H1 (cell line): ENCODE results near the gene HSCB. TPM values are rescaled to one million over a fixed set of nuclear protein-coding genes. Genes with fewer than 3 reads are reported as not detected.

Source experiments
- CTCF ChIA-PET: fragments of 300-600 bp; sonication (Branson Sonifier 250); formaldehyde crosslinking; loops from one replicate; lab custom pipeline; 2021; ENCODE audit not compliant: partially characterized antibody; lab: Charles Lee
- POLR2A ChIA-PET: fragments of 300-600 bp; sonication (Branson Sonifier 250); formaldehyde crosslinking; loops from one replicate; lab custom pipeline; 2021; ENCODE audit warnings: inconsistent platforms; ENCODE audit not compliant: partially characterized antibody; lab: Charles Lee
- DNase-seq, 2 experiments: peaks; one replicate each; pipeline versions ENCODE4 v3.0.0 to v3.0.0-alpha.2; 2010 to 2022; ENCODE audit warnings: low spot score in 2 of 2, low read depth in 1 of 2, mixed read lengths in 1 of 2
- FAIRE-seq: peaks from 2 replicates; lab custom pipeline; 2011; peaks lifted over from hg19 to GRCh38; lab: Jason Lieb, UNC
- H2AFZ ChIP-seq: 2 replicates; pipeline ENCODE4 v1.8.1; 2012; ENCODE audit warnings: low read length, inconsistent platforms
- H2AK5ac ChIP-seq: 2 replicates; pipeline ENCODE4 v1.6.1; 2013; ENCODE audit warnings: low read depth, low read length
- H2BK120ac ChIP-seq: replicated peaks from 2 replicates; pipeline ENCODE3; 2013; ENCODE audit warnings: low read depth, low read length, inconsistent platforms
- H2BK12ac ChIP-seq: 2 replicates; pipeline ENCODE4 v1.6.1; 2013; ENCODE audit warnings: low read depth, low read length
- H2BK15ac ChIP-seq: 2 replicates; pipeline ENCODE4 v1.6.1; 2013; ENCODE audit warnings: low read length
- H2BK20ac ChIP-seq: 2 replicates; pipeline ENCODE4 v1.6.1; 2013; ENCODE audit warnings: low read length
- H2BK5ac ChIP-seq: 2 replicates; pipeline ENCODE4 v1.6.1; 2013; ENCODE audit warnings: low read depth, low read length
- H3K14ac ChIP-seq: 2 replicates; pipeline ENCODE4 v1.6.1; 2013; ENCODE audit warnings: inconsistent platforms; ENCODE audit not compliant: insufficient read length
- H3K18ac ChIP-seq: 2 replicates; pipeline ENCODE4 v1.6.1; 2013; ENCODE audit warnings: low read length; ENCODE audit errors: extremely low read depth
- H3K23ac ChIP-seq: 2 replicates; pipeline ENCODE4 v1.6.1; 2013; ENCODE audit warnings: inconsistent platforms; ENCODE audit not compliant: insufficient read length
- H3K23me2 ChIP-seq: 2 replicates; pipeline ENCODE4 v1.6.1; 2013; ENCODE audit warnings: low read depth, low read length
- H3K27ac ChIP-seq: 2 replicates; pipeline ENCODE4 v1.6.1; 2011; ENCODE audit warnings: low read depth, low read length, inconsistent platforms
- H3K27me3 ChIP-seq, 4 experiments: replicated peaks in 1 of 4; 1 replicate in 1 of 4; 2 replicates in 3 of 4; pipeline versions ENCODE4 v1.6.1 to v1.8.1; 2011 to 2013; ENCODE audit warnings: low read length in 3 of 4, mild to moderate bottlenecking in 3 of 4, inconsistent platforms in 2 of 4, mixed read lengths in 2 of 4, moderate library complexity in 1 of 4; ENCODE audit not compliant: control insufficient read depth in 3 of 4, insufficient read depth in 3 of 4; ENCODE audit errors: extremely low read depth in 1 of 4
- H3K36me3 ChIP-seq, 4 experiments: 2 replicates each; pipeline versions ENCODE4 v1.6.1 to v1.8.1; 2011 to 2013; ENCODE audit warnings: mild to moderate bottlenecking in 4 of 4, low read length in 3 of 4, moderate library complexity in 2 of 4, control low read depth in 1 of 4, inconsistent platforms in 1 of 4; ENCODE audit not compliant: insufficient read depth in 4 of 4, control insufficient read depth in 2 of 4
- H3K4ac ChIP-seq: replicated peaks from 2 replicates; pipeline ENCODE3; 2013; ENCODE audit warnings: low read length, low read depth, mixed read lengths, inconsistent platforms; ENCODE audit not compliant: insufficient read length
- H3K4me1 ChIP-seq, 4 experiments: replicated peaks in 1 of 4; 1 replicate in 1 of 4; 2 replicates in 3 of 4; pipeline versions ENCODE4 v1.6.1 to v1.8.1; 2011 to 2013; ENCODE audit warnings: low read length in 3 of 4, inconsistent platforms in 2 of 4, mixed read lengths in 1 of 4; ENCODE audit not compliant: insufficient read depth in 4 of 4, control insufficient read depth in 3 of 4
- H3K4me2 ChIP-seq, 2 experiments: 2 replicates each; pipeline versions ENCODE4 v1.6.1 to v1.8.1; 2011 to 2013; ENCODE audit warnings: low read depth in 2 of 2, low read length in 2 of 2, control low read depth in 1 of 2, inconsistent platforms in 1 of 2, mild to moderate bottlenecking in 1 of 2; ENCODE audit not compliant: insufficient read depth in 1 of 2
- H3K4me3 ChIP-seq, 4 experiments: fragments of 200-600, 300-600 bp in 1 of 4; sonication (generic), shearing (Covaris generic), sonication (Bioruptor Twin) in 1 of 4; 2 replicates each; pipeline versions ENCODE4 v1.5.1 to v1.8.1; 2011 to 2016; ENCODE audit warnings: low read length in 4 of 4, low read depth in 3 of 4, control low read depth in 2 of 4, inconsistent platforms in 2 of 4, mild to moderate bottlenecking in 2 of 4, mixed read lengths in 1 of 4, moderate library complexity in 1 of 4; ENCODE audit not compliant: insufficient read depth in 2 of 4; ENCODE audit errors: extremely low read depth in 1 of 4
- H3K56ac ChIP-seq: replicated peaks from 2 replicates; pipeline ENCODE3; 2013; ENCODE audit warnings: low read depth, mild to moderate bottlenecking, mixed read lengths, low read length, inconsistent platforms; ENCODE audit not compliant: insufficient read length
- H3K79me1 ChIP-seq: 2 replicates; pipeline ENCODE4 v1.6.1; 2013; ENCODE audit warnings: low read depth, low read length, control low read depth
- H3K79me2 ChIP-seq, 2 experiments: 2 replicates each; pipeline versions ENCODE4 v1.6.1 to v1.8.1; 2012 to 2013; ENCODE audit warnings: low read length in 2 of 2, mild to moderate bottlenecking in 2 of 2, inconsistent platforms in 1 of 2; ENCODE audit not compliant: insufficient read depth in 2 of 2, control insufficient read depth in 1 of 2
- H3K9ac ChIP-seq, 4 experiments: replicated peaks in 1 of 4; 1 replicate in 1 of 4; 2 replicates in 3 of 4; pipeline versions ENCODE4 v1.6.1 to v1.8.1; 2011 to 2013; ENCODE audit warnings: low read depth in 3 of 4, low read length in 3 of 4, control low read depth in 2 of 4, mild to moderate bottlenecking in 2 of 4, moderate library complexity in 2 of 4, inconsistent platforms in 1 of 4; ENCODE audit errors: extremely low read depth in 1 of 4
- H3K9me3 ChIP-seq, 2 experiments: 2 replicates each; pipeline versions ENCODE4 v1.6.1 to v1.8.1; 2012 to 2013; ENCODE audit warnings: mild to moderate bottlenecking in 2 of 2, moderate library complexity in 2 of 2, control low read depth in 1 of 2, inconsistent platforms in 1 of 2, low read depth in 1 of 2, low read length in 1 of 2, mixed read lengths in 1 of 2; ENCODE audit not compliant: insufficient read depth in 2 of 2
- H4K20me1 ChIP-seq, 2 experiments: replicated peaks in 1 of 2; 2 replicates each; pipeline versions ENCODE3 to v1.8.1; 2011 to 2013; ENCODE audit warnings: inconsistent platforms in 2 of 2, low read length in 2 of 2, mild to moderate bottlenecking in 1 of 2; ENCODE audit not compliant: insufficient read depth in 2 of 2, control insufficient read depth in 1 of 2
- H4K5ac ChIP-seq: 2 replicates; pipeline ENCODE4 v1.6.1; 2013; ENCODE audit warnings: low read length, low read depth, mixed read lengths, inconsistent platforms; ENCODE audit not compliant: insufficient read length
- H4K8ac ChIP-seq: 2 replicates; pipeline ENCODE4 v1.8.0; 2013; ENCODE audit warnings: mild to moderate bottlenecking, moderate library complexity, low read length, inconsistent platforms; ENCODE audit not compliant: insufficient read depth; ENCODE audit errors: extremely low read depth
- H4K91ac ChIP-seq: replicated peaks from 2 replicates; pipeline ENCODE3; 2013; ENCODE audit warnings: low read length, mixed read lengths, inconsistent platforms; ENCODE audit not compliant: insufficient read length
- EP300 ChIP-seq, 2 experiments: IDR thresholded peaks; 1 replicate in 1 of 2; 2 replicates in 1 of 2; pipeline ENCODE4 v1.6.1; 2011 to 2012; ENCODE audit warnings: low read depth in 2 of 2, low read length in 2 of 2, mild to moderate bottlenecking in 2 of 2, borderline replicate concordance in 1 of 2, inconsistent platforms in 1 of 2, moderate library complexity in 1 of 2
- FOSL1 ChIP-seq: IDR thresholded peaks from 2 replicates; pipeline ENCODE4 v1.6.1; 2011; ENCODE audit warnings: mild to moderate bottlenecking, low read depth, low read length, moderate library complexity; ENCODE audit not compliant: insufficient read depth
- GTF2F1 ChIP-seq: IDR thresholded peaks from 2 replicates; pipeline ENCODE4 v1.6.1; 2012; ENCODE audit warnings: low read depth, low read length, improper control_type of control experiment, borderline replicate concordance
- KDM1A ChIP-seq: fragments of 200-600, 300-600 bp; sonication (generic); IDR thresholded peaks from 2 replicates; pipeline ENCODE4 v1.7.1; 2016; ENCODE audit warnings: mild to moderate bottlenecking, low read length, borderline replicate concordance
- POU5F1 ChIP-seq: IDR thresholded peaks from 2 replicates; pipeline ENCODE4 v1.6.1; 2011; ENCODE audit warnings: low read depth, mild to moderate bottlenecking, low read length, moderate library complexity
- SP2 ChIP-seq: IDR thresholded peaks from 2 replicates; pipeline ENCODE4 v1.6.1; 2012; ENCODE audit warnings: mild to moderate bottlenecking, low read length, inconsistent platforms
- SRF ChIP-seq: IDR thresholded peaks from 2 replicates; pipeline ENCODE4 v1.6.1; 2011; ENCODE audit warnings: mild to moderate bottlenecking, low read depth, low read length, moderate library complexity
- TEAD4 ChIP-seq: IDR thresholded peaks from 2 replicates; pipeline ENCODE4 v1.6.1; 2012; ENCODE audit warnings: low read depth, low read length, inconsistent platforms, mixed read lengths
- WGBS, 2 experiments: shearing (Covaris generic) in 1 of 2; methylation state at CpG; one replicate each; pipeline versions ENCODE4 v1.1.6 to v1.1.7; 2013 to 2015; ENCODE audit warnings: low lambda C conversion rate in 2 of 2, mixed read lengths in 2 of 2, inconsistent platforms in 1 of 2, low coverage in 1 of 2, missing lambda C conversion rate in 1 of 2; ENCODE audit not compliant: insufficient replicate concordance in 2 of 2, insufficient coverage in 1 of 2, insufficient read length in 1 of 2; ENCODE audit errors: extremely low coverage in 1 of 2, missing lambda C conversion rate in 1 of 2; 5-methylcytosine and 5-hydroxymethylcytosine counted together
- polyA plus RNA-seq, 7 experiments: library from polyadenylated mRNA; depleted of rRNA in 3 of 7; stranded (reverse) in 5 of 7; unstranded in 2 of 7; fragments of >200 nt in 5 of 7; fragments of 200-250 nt in 2 of 7; gene quantifications; 1 replicate in 5 of 7; 2 replicates in 1 of 7; 4 replicates in 1 of 7; pipeline versions ENCODE4 v1.2.1 to v1.2.3, GENCODE V29; 2011 to 2013; ENCODE audit warnings: missing spikeins in 2 of 7, mixed read lengths in 2 of 7
- total RNA-seq: library from RNA; stranded (reverse); fragmentation: NEBNext Ultra II Directional; extraction: Animal tissue kit (Norgen Biotek cat#: 25700); gene quantifications from 2 replicates; pipeline ENCODE4 v1.2.1, GENCODE V29; 2021
- TF ChIP-seq, protein P1 (sequence below): IDR thresholded peaks from 2 replicates; pipeline ENCODE4 v1.6.1; 2011; ENCODE audit warnings: low read depth, mild to moderate bottlenecking, low read length; ENCODE audit not compliant: insufficient read depth
- TF ChIP-seq, protein P2 (sequence below): IDR thresholded peaks from 2 replicates; pipeline ENCODE4 v1.6.1; 2011; ENCODE audit warnings: low read length, improper control_type of control experiment

The HSCB gene
- total and polyA plus RNA-seq, 2 of the 8 experiments (the other 6 are each of a cell fraction or from before 2014, with no cell fraction given): 14.7 to 16.6 TPM

DNA sequence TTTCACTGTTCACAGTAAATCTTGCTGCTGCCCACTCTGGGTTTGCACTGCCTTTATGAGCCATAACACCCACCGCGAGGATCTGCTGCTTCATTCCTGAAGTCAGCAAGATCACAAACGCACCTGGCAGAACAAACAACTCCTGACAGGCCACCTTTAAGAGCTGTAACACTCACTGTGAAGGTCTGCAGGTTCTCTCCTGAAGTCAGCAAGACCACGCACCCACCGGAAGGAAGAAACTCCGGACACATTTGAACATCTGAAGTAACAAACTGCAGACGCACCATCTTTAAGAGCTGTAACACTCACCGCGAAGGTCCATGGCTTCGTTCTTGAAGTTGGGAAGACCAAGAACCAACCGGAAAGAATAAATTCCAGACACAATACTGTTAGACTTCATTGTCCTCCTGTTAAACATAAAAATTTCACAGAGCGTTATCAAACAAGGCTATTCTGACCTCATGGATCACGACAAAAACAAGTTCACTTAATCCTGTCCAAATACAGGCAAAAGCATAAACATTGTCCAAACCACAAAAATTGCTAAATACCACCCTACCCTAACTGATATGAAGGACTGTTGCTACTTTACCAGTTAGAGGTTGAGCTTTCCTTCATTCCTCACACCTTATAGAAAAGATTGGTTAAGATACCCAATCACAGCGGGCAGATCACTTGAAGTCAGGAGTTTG is 27.7 kb downstream of the HSCB start:
- Histone ChIP-seq H4K91ac (no peak overlapping the region), H3K4ac (no peak overlapping the region), H3K27me3 (no peaks in the 10 kb centered on the region), H2AK5ac (no peak overlapping the region), H4K5ac (no peak overlapping the region), H2BK15ac (peak overlapping the region; percentile 19; the same call in 1 of the 2 replicates), H2BK120ac (no peak overlapping the region), H3K4me1 (peaks cover 0 to 3% (median 0%) of the 10 kb centered on the region in 4 experiments; a peak in 2 of 7 replicates), H2AFZ (0 out of 2 replicates have a peak overlapping the region, but pooled peaks have one; percentile 0), H3K79me1 (0 out of 2 replicates have a peak, but pooled peaks cover 3% of the 10 kb centered on the region), H3K4me2 (no peak overlapping the region), H3K4me3 (no peak overlapping the region), H3K56ac (no peak overlapping the region), H3K23ac (no peak overlapping the region), H3K9ac (no peak overlapping the region), H3K18ac (no peak overlapping the region; the same call in 1 of the 2 replicates), H3K79me2 (peaks cover 0 to 15% of the 10 kb centered on the region in 2 experiments; a peak in 2 of 4 replicates), H3K9me3 (no peaks in the 10 kb centered on the region), H3K23me2 (peaks cover 4% of the 10 kb centered on the region), H2BK20ac (peak overlapping the region; percentile 34; the same call in 1 of the 2 replicates), H3K36me3 (peaks cover 0 to 3% (median 0%) of the 10 kb centered on the region in 4 experiments; a peak in 2 of 8 replicates), H2BK12ac (no peak overlapping the region), H4K20me1 (peaks cover 0 to 2% of the 10 kb centered on the region in 2 experiments), H3K27ac (no peak overlapping the region; the same call in 1 of the 2 replicates), H2BK5ac (no peak overlapping the region), H4K8ac (no peak overlapping the region), H3K14ac (no peak overlapping the region)
- no peak for FAIRE-seq
- CTCF ChIA-PET: interaction anchor here (0.6 to 1.5 kb wide), 3 partner anchors 17 to 256 kb away, joined by 3 to 4 read pairs (median 3); no protein-coding TSS in a partner anchor
- WGBS, 2 experiments: 93% methylated on average over 12 of the region's 14 CpGs; no CpG with 5 or more reads in 1 of the 2 experiments
- no peak for DNase-seq
- POLR2A ChIA-PET: interaction anchor here (1.1 to 5.5 kb wide), 6 partner anchors 8 to 31 kb away, joined by 3 to 31 read pairs (median 4); partner anchors contain the start of genes CHEK2, HSCB and XBP1
- TF ChIP-seq EP300 (IDR thresholded peaks at IDR 0.05; ENCODE audit: borderline replicate concordance in 1 of 2, low read depth in 2 of 2, low read length in 2 of 2) (no peak), FOSL1 (no peak), SRF (no peak), GTF2F1 (no peak), POU5F1 (no peak), TEAD4 (no peak), SP2 (no peak), KDM1A (no peak)
- TF ChIP-seq, protein P1, sequence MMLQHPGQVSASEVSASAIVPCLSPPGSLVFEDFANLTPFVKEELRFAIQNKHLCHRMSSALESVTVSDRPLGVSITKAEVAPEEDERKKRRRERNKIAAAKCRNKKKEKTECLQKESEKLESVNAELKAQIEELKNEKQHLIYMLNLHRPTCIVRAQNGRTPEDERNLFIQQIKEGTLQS: no peak
- TF ChIP-seq, protein P2, sequence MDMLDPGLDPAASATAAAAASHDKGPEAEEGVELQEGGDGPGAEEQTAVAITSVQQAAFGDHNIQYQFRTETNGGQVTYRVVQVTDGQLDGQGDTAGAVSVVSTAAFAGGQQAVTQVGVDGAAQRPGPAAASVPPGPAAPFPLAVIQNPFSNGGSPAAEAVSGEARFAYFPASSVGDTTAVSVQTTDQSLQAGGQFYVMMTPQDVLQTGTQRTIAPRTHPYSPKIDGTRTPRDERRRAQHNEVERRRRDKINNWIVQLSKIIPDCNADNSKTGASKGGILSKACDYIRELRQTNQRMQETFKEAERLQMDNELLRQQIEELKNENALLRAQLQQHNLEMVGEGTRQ: no peak
